ENCODE results near the gene EFCAB9.
"Not testable (repeated sequence)": the region's sequence is repeated elsewhere in the genome, so short reads cannot be mapped to it uniquely, and the experiment has no call there.

EFCAB9 gene

GRCh38 chr5:172188893-172189692, 4.9 kb upstream of the EFCAB9 start:
- DNase-seq, result peak; percentile 54

GRCh38 chr5:172189693-172190296, 4.2 kb upstream of the EFCAB9 start:
- no peak for DNase-seq

GRCh38 chr5:172194985-172195774, 1.2 kb downstream of the EFCAB9 start:
- DNase-seq, result no peak

DNA sequence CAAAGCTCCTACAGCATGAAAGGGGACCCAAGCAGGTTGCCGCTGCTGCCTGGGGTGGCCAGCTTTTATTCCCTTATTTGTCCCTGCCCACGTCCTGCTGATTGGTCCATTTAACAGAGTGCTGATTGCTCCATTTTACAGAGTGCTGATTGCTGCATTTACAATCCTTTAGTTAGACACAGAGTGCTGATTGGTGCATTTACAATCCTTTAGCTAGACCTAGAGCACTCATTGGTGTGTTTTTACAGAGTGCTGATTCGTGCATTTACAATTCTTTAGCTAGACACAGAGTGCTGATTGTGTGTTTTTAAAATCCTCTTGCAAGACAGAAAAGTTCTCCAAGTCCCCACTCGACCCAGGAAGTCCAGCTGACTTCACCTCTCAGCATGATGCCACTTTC, 3.8 kb downstream of the EFCAB9 start:
- not testable (repeated sequence) for DNase-seq

- DNase-seq, result no peak
Observed at GRCh38 chr5:172199446-172199845, 5.5 kb downstream of the EFCAB9 start.

DNA sequence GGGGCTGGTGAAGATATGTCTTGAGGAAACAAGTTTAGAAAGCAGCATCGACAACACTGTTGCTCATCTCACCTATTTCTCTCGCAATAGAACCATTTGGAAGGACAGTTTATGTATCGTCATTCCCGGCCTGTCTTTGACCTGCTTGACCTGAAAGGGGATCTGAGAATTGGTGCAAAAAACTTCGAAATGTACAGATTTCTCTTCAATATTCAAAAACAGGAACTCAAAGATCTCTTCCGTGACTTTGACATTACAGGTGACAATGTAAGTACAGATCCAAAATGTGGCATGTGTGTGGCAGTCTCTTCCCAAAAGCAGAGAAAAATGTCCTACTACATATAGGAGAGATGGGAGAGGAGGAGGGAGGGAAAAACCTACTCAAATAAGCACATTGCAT, 6.5 kb downstream of the EFCAB9 start:
- DNase-seq, result no peak

GRCh38 chr5:172205984-172206383, 12.0 kb downstream of the EFCAB9 start:
- DNase-seq, result not testable (repeated sequence)

- DNase-seq, result no peak
Observed at GRCh38 chr5:172207511-172207910, 13.5 kb downstream of the EFCAB9 start.

DNA sequence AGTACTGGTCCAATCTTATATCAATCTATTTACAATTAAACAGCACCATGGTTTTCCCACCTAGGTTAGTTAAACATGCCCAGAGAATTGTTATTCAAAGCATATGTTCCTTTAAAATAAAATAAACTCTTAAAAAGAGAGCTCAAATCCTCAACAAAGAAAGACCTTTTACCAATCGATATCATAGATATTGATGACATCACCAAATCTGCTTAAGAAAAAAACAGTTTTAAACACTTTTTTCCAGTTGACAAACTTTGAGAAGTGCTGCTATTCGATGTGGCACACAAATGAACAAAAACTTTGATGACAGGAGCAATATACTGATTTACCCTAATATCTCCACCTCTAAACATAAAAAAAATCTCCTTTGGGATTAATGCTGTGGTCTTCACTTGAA, 15.7 kb downstream of the EFCAB9 start:
- no peak for DNase-seq

- no peak for DNase-seq
Observed at GRCh38 chr5:172211676-172212075, 17.7 kb downstream of the EFCAB9 start.

DNA sequence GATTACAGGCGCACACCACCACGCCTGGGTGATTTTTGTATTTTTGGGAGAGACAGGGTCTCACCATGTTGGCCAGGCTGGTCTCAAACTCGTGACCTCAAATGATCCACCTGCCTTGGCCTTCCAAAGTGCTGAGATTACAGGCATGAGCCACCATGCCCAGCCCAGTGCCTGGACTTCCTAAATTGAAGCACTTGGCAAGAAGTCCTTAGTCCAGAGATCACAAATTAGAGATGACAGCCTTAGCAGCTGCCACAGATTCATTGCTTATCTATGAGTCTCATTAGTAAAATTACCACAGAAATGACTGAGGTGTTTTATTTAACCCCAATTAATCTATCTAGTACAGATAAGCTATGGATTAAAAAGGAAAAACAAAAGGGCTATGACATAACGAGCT, 19.2 kb downstream of the EFCAB9 start:
- no peak for DNase-seq

GRCh38 chr5:172216345-172216744, 22.4 kb downstream of the EFCAB9 start:
- DNase-seq, result no peak

- DNase-seq, result no peak
Observed at GRCh38 chr5:172219296-172219695, 25.3 kb downstream of the EFCAB9 start.

DNA sequence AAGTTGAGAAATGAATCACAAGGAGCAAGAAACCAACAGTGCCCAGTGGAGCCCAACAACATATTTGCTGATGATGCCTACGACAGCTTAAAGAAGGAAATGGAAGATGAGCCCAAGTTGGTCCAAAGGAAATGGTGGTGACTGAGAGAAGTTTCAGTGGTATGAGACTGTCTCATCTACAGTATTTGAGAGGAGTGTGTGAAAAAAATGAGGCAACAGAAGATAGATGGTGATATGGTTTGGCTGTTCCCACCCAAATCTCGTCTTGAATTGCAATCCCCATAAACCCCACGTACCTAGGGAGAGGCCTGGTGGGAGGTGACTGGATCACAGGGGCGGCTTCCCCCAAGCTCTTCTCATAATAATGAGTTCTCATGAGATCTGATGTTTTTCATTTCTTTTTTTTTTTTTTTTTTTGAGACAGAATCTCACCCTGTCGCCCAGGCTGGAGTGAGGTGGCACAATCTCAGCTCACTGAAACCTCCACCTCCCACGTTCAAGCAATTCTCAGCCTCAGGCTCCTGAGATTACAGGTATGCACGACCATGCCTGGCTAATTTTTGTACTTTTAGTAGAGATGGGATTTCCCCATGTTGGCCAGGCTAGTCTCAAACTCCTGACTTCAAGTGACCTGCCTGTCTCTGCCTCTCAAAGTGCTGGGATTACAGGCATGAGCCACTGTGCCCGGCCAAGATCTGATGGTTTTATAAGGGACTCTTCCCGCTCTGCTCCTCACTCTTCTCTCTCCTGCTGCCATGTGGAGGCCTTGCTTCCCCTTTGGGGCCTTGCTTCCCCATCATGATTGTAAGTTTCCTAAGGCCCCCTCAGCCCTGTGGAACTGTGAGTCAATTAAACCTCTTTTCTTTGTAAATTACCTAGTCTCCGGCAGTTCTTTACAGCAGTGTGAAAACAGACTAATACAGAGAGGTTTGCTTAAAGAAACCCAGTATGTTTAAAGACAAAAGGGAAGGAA, 30.2 kb downstream of the EFCAB9 start:
- no peak for DNase-seq

DNA sequence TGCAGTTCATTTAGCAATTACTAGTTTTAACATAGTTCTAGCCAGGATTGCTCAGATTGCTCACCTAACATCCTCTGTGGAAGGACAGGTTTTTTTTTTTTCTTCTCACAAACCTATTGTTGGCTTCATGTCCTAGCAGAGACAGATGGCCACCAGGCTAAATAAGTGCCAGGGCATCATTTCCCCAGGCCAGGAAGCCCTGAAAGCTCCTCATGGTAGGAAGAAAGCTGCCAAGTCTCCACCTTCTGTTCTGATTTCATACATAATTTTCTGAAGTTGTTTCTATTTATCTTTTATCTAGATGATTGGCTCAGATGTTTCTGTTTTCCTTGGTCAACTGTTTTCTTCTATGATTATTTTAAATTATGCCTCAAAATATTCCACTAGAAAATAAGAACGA, 31.0 kb downstream of the EFCAB9 start:
- DNase-seq, result no peak

DNA sequence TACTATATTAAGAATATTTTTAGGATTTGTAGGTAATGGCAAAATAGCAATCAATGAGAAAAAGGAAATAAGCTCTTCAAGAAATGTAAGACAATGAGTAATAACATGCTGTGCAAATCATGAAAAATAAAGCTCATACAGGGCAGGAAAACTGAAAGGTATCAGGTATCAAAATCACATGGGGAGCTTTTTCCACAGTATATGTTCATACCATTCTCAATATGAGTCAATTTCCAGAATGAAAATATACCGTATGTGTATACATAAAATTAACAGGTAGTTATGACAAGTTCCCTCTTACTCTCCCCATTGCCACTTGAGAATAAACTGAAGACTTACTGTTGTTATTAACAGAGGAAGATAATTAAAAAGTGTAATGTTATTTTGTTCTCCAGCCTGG, 35.9 kb downstream of the EFCAB9 start:
- DNase-seq, result no peak

DNA sequence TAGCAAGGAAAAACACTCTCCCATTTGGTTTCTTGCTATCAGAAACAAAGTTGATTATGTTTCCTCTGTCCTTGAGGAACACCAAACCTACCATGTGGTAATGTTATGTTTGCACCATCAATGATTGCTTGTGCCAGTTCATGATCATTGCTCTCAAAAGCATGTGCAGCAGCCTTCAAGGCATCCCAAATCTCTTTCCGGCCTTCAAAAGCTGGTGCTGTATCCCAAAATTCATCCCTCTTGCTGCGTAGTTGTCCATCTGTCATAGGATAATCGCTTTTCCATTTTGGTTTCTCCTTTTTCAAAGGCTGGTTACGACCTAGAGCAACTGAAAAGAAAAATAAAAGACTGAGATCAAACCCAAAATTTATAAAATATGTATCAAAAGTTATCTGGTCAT, 40.1 kb downstream of the EFCAB9 start:
- no peak for DNase-seq

GRCh38 chr5:172235132-172235780, 41.3 kb downstream of the EFCAB9 start:
- no peak for DNase-seq

DNA sequence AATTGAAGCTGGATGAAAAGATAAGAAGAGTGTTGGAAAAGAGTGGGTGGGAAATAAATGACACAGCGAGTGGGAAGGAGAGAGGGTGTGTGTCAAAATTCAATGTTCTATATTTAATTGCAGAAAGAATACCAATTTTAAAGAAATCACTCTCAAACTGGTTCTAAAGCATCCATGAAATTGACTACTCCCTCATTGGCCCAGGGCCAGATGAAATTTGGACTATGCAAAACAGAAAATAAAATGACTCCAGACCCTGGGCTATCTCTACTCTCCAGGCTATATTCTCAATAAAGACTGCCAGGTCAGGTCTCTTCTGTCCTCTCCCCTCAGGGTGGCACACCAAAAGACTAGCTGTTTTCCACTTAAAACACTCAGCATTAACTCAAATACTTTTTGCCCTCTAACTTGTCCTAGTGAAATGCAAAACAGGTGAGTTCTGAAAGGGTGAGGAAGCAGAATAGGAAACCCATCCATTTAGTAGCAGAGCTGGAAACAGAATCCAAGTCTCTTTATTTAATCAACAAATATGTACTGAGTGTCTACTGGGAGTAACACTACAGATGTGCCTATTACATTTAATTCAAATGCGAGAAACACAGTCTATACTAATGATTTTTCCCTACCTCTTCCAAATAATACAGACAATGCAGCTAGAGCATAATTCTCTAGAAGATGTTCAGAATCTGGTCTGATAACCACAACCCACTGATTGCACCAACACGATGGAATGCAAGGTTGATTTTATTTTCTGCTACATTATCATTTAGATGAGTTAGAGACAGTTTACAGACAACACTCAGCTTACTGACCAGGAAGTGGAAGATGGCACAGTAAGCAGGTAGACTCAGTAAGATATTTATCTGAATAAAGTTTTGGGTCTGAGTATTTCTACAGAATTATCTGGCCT, 42.1 kb downstream of the EFCAB9 start:
- DNase-seq, result no peak

GRCh38 chr5:172238334-172238733, 44.4 kb downstream of the EFCAB9 start:
- DNase-seq, result no peak

DNA sequence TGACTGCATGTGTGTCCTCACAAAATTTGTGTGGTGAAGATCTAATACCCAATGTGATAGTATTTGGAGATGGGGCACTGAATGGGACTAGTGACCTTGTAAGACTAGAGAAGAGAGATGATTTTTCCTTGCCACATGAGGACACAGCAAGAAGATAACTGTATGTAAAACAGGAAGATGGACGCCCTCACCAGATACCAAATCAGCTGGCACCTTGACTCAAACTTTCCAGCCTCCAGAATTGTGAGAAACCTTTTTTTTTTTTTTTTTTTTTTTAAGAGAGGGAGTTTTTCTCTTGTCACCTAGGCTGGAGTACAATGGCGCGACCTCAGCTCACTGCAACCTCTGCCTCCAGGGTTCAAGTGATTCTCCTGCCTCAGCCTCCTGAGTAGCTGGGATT, 49.3 kb downstream of the EFCAB9 start:
- no peak for DNase-seq

All from fibroblast of skin of back (primary cell).